Tibial nerve (tissue), 4 donors: ENCODE data around the gene PDE3B.

Experiments
- EP300 ChIP-seq, 2 donors: sonication (generic); formaldehyde crosslinking; IDR thresholded peaks; one replicate each; pipeline ENCODE4 v1.6.1; 2017; ENCODE audit warnings: antibody characterized with exemption in 2 of 2, mild to moderate bottlenecking in 1 of 2
- TF ChIP-seq, protein P1 (sequence below), 5 experiments: fragments of 200-600 bp in 3 of 5; fragments of 450-650 bp in 2 of 5; sonication (generic) in 3 of 5; IDR thresholded peaks; one replicate each; pipeline ENCODE4 v1.5.1; 2016 to 2019; ENCODE audit warnings: antibody characterized with exemption in 5 of 5, mild to moderate bottlenecking in 3 of 5, moderate library complexity in 2 of 5

GRCh38 chr11:14914536-14914935 is 270.9 kb downstream of the PDE3B start:
- TF ChIP-seq, protein P1, sequence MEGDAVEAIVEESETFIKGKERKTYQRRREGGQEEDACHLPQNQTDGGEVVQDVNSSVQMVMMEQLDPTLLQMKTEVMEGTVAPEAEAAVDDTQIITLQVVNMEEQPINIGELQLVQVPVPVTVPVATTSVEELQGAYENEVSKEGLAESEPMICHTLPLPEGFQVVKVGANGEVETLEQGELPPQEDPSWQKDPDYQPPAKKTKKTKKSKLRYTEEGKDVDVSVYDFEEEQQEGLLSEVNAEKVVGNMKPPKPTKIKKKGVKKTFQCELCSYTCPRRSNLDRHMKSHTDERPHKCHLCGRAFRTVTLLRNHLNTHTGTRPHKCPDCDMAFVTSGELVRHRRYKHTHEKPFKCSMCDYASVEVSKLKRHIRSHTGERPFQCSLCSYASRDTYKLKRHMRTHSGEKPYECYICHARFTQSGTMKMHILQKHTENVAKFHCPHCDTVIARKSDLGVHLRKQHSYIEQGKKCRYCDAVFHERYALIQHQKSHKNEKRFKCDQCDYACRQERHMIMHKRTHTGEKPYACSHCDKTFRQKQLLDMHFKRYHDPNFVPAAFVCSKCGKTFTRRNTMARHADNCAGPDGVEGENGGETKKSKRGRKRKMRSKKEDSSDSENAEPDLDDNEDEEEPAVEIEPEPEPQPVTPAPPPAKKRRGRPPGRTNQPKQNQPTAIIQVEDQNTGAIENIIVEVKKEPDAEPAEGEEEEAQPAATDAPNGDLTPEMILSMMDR (IDR thresholded peaks at IDR 0.05) = no peak
- TF ChIP-seq EP300 (IDR thresholded peaks at IDR 0.05) = no peak
